ENCODE measurements around the gene SDHAF1.
"Not testable (repeated sequence)": the region's sequence is repeated elsewhere in the genome, so short reads cannot be mapped to it uniquely, and the experiment has no call there.

Gene SDHAF1

GRCh38 chr19:35995048-35995993, at the start of gene SDHAF1:
Gene SDHAF1, plus strand, starts transcription at chr19:35995188. Its CDS starts 87 bp downstream, at chr19:35995275.
- DNase-seq: peak; percentile 92

- DNase-seq: no peak
These were observed 48.8 kb upstream of the SDHAF1 start for GRCh38 chr19:35946203-35946602.

GRCh38 chr19:35949131-35949530, 45.9 kb upstream of the SDHAF1 start:
- DNase-seq: no peak

GRCh38 chr19:35955881-35956634, 38.9 kb upstream of the SDHAF1 start:
- DNase-seq: no peak

- not testable (repeated sequence) for DNase-seq
These were observed 37.6 kb upstream of the SDHAF1 start for GRCh38 chr19:35957411-35957810.

GRCh38 chr19:35958660-35959039, 36.3 kb upstream of the SDHAF1 start:
- DNase-seq: no peak

- DNase-seq: no peak
These were observed 35.7 kb upstream of the SDHAF1 start for GRCh38 chr19:35959040-35959967.

GRCh38 chr19:35959968-35960320, 35.0 kb upstream of the SDHAF1 start:
- DNase-seq: no peak

- no peak for DNase-seq
These were observed 34.5 kb upstream of the SDHAF1 start for GRCh38 chr19:35960432-35960972.

- DNase-seq: no peak
These were observed 31.5 kb upstream of the SDHAF1 start for GRCh38 chr19:35963514-35963913.

GRCh38 chr19:35966771-35967170, 28.2 kb upstream of the SDHAF1 start:
- DNase-seq: no peak

- no peak for DNase-seq
These were observed 21.5 kb upstream of the SDHAF1 start for GRCh38 chr19:35973487-35973886.

GRCh38 chr19:35975608-35976214, 19.3 kb upstream of the SDHAF1 start:
- DNase-seq: no peak

GRCh38 chr19:35977446-35978222, 17.4 kb upstream of the SDHAF1 start:
- no peak for DNase-seq

GRCh38 chr19:35978271-35978670, 16.7 kb upstream of the SDHAF1 start:
- DNase-seq: no peak

GRCh38 chr19:35978832-35979365, 16.1 kb upstream of the SDHAF1 start:
- no peak for DNase-seq

GRCh38 chr19:35980997-35981396, 14.0 kb upstream of the SDHAF1 start:
- DNase-seq: not testable (repeated sequence)

- DNase-seq: no peak
These were observed 11.8 kb upstream of the SDHAF1 start for GRCh38 chr19:35983177-35983576.

GRCh38 chr19:35986111-35986510, 8.9 kb upstream of the SDHAF1 start:
- DNase-seq: no peak

- DNase-seq: peak; percentile 43
These were observed 8.1 kb upstream of the SDHAF1 start for GRCh38 chr19:35986664-35987570.
